HG02973 (cell line): ENCODE data around the gene KIAA0825.
A peak's percentile ranks its signal among the peaks of the same experiment; 100 is the strongest.
"Not testable (repeated sequence)": the region's sequence is repeated elsewhere in the genome, so short reads cannot be mapped to it uniquely, and the experiment has no call there.

ENCODE experiments used
- ATAC-seq: cut with Tn5 transposase; IDR thresholded peaks from one replicate; pipeline ENCODE4 v1.9.1; 2021; ENCODE audit warnings: moderate library complexity; ENCODE audit not compliant: unreplicated experiment

KIAA0825 gene

GRCh38 chr5:94192658-94193391 is 425.6 kb downstream of the KIAA0825 start:
- ATAC-seq, result no peak

- ATAC-seq, result no peak
These were observed 426.8 kb downstream of the KIAA0825 start for GRCh38 chr5:94191604-94192003.

- ATAC-seq, result no peak
These were observed 429.7 kb downstream of the KIAA0825 start for GRCh38 chr5:94188725-94189124.

GRCh38 chr5:94184870-94185269 is 433.5 kb downstream of the KIAA0825 start:
- no peak for ATAC-seq

GRCh38 chr5:94181895-94182294 is 436.5 kb downstream of the KIAA0825 start:
- ATAC-seq, result no peak

- no peak for ATAC-seq
These were observed 437.6 kb downstream of the KIAA0825 start for GRCh38 chr5:94180761-94181160.

GRCh38 chr5:94175912-94176311 is 442.5 kb downstream of the KIAA0825 start:
- no peak for ATAC-seq

- ATAC-seq, result no peak
These were observed 443.5 kb downstream of the KIAA0825 start for GRCh38 chr5:94174748-94175411.

GRCh38 chr5:94173100-94173499 is 445.3 kb downstream of the KIAA0825 start:
- ATAC-seq, result no peak

GRCh38 chr5:94171070-94171469 is 447.3 kb downstream of the KIAA0825 start:
- not testable (repeated sequence) for ATAC-seq

- peak; percentile 75 for ATAC-seq
These were observed 448.2 kb downstream of the KIAA0825 start for GRCh38 chr5:94170158-94170557.

GRCh38 chr5:94168151-94168550 is 450.3 kb downstream of the KIAA0825 start:
- ATAC-seq, result no peak

GRCh38 chr5:94161801-94162200 is 456.6 kb downstream of the KIAA0825 start:
- no peak for ATAC-seq

GRCh38 chr5:94159144-94159543 is 459.3 kb downstream of the KIAA0825 start:
- ATAC-seq, result no peak

GRCh38 chr5:94157704-94158539 is 460.5 kb downstream of the KIAA0825 start:
- ATAC-seq, result no peak

GRCh38 chr5:94154672-94155071 is 463.7 kb downstream of the KIAA0825 start:
- ATAC-seq, result no peak

GRCh38 chr5:94153736-94154450 is 464.5 kb downstream of the KIAA0825 start:
- ATAC-seq, result no peak

- ATAC-seq, result not testable (repeated sequence)
These were observed 474.8 kb downstream of the KIAA0825 start for GRCh38 chr5:94143621-94144020.

GRCh38 chr5:94140300-94140699 is 478.1 kb downstream of the KIAA0825 start:
- no peak for ATAC-seq

GRCh38 chr5:94130077-94130476 is 488.3 kb downstream of the KIAA0825 start:
- ATAC-seq, result no peak

GRCh38 chr5:94125107-94125506 is 493.3 kb downstream of the KIAA0825 start:
- ATAC-seq, result no peak
